Right atrium auricular region (tissue), 2 donors: ENCODE data around the gene NSG2. TPM values are rescaled to one million over a fixed set of nuclear protein-coding genes. Genes with fewer than 3 reads are reported as not detected.

Experiments used
- DNase-seq: peaks from one replicate; pipeline ENCODE4 v3.0.0-alpha.2; 2019; ENCODE audit warnings: low spot score
- H3K27ac ChIP-seq, 2 donors: fragments of 200-600 bp; sonication (generic); 1 replicate in 1 of 2; 2 replicates in 1 of 2; pipeline ENCODE4 v1.5.1; 2016 to 2019
- H3K27me3 ChIP-seq, 2 donors: fragments of 200-600 bp; sonication (generic); one replicate each; pipeline versions ENCODE4 v1.5.1 to v1.6.0; 2017 to 2019
- H3K36me3 ChIP-seq: fragments of 200-600 bp; sonication (generic); one replicate; pipeline ENCODE4 v1.5.1; 2016
- H3K4me1 ChIP-seq, 2 donors: fragments of 200-600 bp; sonication (generic); one replicate each; pipeline versions ENCODE4 v1.5.1 to v1.6.0; 2017 to 2019
- H3K4me3 ChIP-seq, 2 donors: fragments of 200-600 bp; sonication (generic); 1 replicate in 1 of 2; 2 replicates in 1 of 2; pipeline ENCODE4 v1.5.1; 2017 to 2019; ENCODE audit warnings: mild to moderate bottlenecking in 1 of 2, moderate library complexity in 1 of 2
- H3K9me3 ChIP-seq, 2 donors: fragments of 200-600 bp; sonication (generic); one replicate each; pipeline ENCODE4 v1.5.1; 2019
- CTCF ChIP-seq, 2 donors: fragments of 200-600 bp; sonication (generic); IDR thresholded peaks; one replicate each; pipeline ENCODE4 v1.5.1; 2019; ENCODE audit warnings: antibody characterized with exemption in 2 of 2
- total RNA-seq, 2 donors: library from RNA; depleted of rRNA; stranded (reverse); fragments of >200 nt; gene quantifications; one replicate each; pipeline ENCODE4 v1.1.0, GENCODE V29; 2016

The NSG2 gene
- total RNA-seq, 2 donors from 2014 or later: 0.71 TPM; not detected in 1

GRCh38 chr5:174155281-174155680 lies 109.8 kb downstream of the NSG2 start:
- peaks cover 0 to 14% of the 10 kb centered on the region in 2 donors for H3K9me3 ChIP-seq
- H3K4me1 ChIP-seq: no peaks in the 10 kb centered on the region
- H3K27me3 ChIP-seq: no peaks in the 10 kb centered on the region
- TF ChIP-seq CTCF (IDR thresholded peaks at IDR 0.05): no peak
- no peak overlapping the region for H3K4me3 ChIP-seq
- H3K27ac ChIP-seq: no peak overlapping the region
- DNase-seq: no peak
- no peaks in the 10 kb centered on the region for H3K36me3 ChIP-seq

DNA sequence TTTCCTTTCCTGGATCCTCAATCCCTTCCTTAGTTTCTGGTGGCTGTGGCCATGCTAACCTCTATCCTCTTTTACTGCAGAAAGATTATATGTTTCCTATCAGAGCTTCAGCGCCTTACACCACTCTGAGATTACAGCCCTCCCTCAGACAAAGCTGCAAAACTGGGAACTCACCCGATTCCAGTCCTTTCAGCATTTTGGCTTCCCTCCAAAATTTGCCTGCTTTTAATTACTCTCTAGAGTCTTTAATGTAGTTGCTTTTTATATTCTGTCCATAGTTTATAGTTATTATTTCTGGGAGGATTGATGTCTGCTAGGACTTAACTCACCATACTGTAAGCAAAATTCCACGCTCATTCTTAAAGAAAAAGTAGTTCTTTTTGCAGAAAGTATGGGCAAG lies 110.2 kb downstream of the NSG2 start:
- Histone ChIP-seq H3K36me3 (no peaks in the 10 kb centered on the region), H3K27ac (no peak overlapping the region), H3K4me3 (no peak overlapping the region), H3K27me3 (no peaks in the 10 kb centered on the region), H3K9me3 (peaks cover 0 to 14% of the 10 kb centered on the region in 2 donors), H3K4me1 (no peaks in the 10 kb centered on the region)
- DNase-seq: no peak
- no peak for TF ChIP-seq CTCF (IDR thresholded peaks at IDR 0.05)

- Histone ChIP-seq H3K9me3 (peaks cover 0 to 14% of the 10 kb centered on the region in 2 donors), H3K27me3 (no peaks in the 10 kb centered on the region), H3K27ac (no peak overlapping the region), H3K4me3 (no peak overlapping the region), H3K4me1 (no peaks in the 10 kb centered on the region), H3K36me3 (no peaks in the 10 kb centered on the region)
- no peak for DNase-seq
- no peak for TF ChIP-seq CTCF (IDR thresholded peaks at IDR 0.05)
These were observed 111.5 kb downstream of the NSG2 start for GRCh38 chr5:174157048-174157447.

Other genes with a start within 250 kb of the NSG2 start
- 100 to 1,000 TPM in 1 of 2 donors, 10 to 100 TPM in 1; 79.5 to 127 TPM for gene CPEB4, start 157.4 kb upstream of the NSG2 start, total RNA-seq
- under 1 TPM in 1 of 2 donors, not detected in 1; 0.12 TPM for gene C5orf47, start 56.5 kb upstream of the NSG2 start, total RNA-seq